Heart right ventricle (tissue), 16 donors: ENCODE measurements around the gene C10orf88. TPM values are rescaled to one million over a fixed set of nuclear protein-coding genes. Genes with fewer than 3 reads are reported as not detected.

Source experiments
- ATAC-seq, 8 donors: fragments of 200-7000 bp; cut with Tn5 transposase; one replicate each; pipeline ENCODE4 v1.9.1; 2020; ENCODE audit warnings: mild to moderate bottlenecking in 8 of 8, moderate library complexity in 8 of 8, moderate number of reproducible peaks in 1 of 8
- DNase-seq, 2 donors: peaks; one replicate each; pipeline ENCODE4 v3.0.0-alpha.2; 2020
- H3K27ac ChIP-seq, 10 donors: fragments of 200-600 bp; sonication (generic) in 2 of 10; one replicate each; pipeline versions ENCODE4 v1.5.0 to v1.8.0; 2020 to 2022; ENCODE audit warnings: mild to moderate bottlenecking in 3 of 10
- H3K27me3 ChIP-seq, 7 donors: fragments of 200-600 bp; one replicate each; pipeline ENCODE4 v1.8.0; 2021 to 2022; ENCODE audit warnings: mild to moderate bottlenecking in 2 of 7
- H3K36me3 ChIP-seq, 9 donors: fragments of 200-600 bp; sonication (generic) in 1 of 9; one replicate each; pipeline versions ENCODE4 v1.5.0 to v1.8.0; 2020 to 2022; ENCODE audit warnings: mild to moderate bottlenecking in 2 of 9
- H3K4me1 ChIP-seq, 9 donors: fragments of 200-600 bp; sonication (generic) in 1 of 9; one replicate each; pipeline versions ENCODE4 v1.5.0 to v1.8.0; 2020 to 2022; ENCODE audit warnings: mild to moderate bottlenecking in 4 of 9
- H3K4me3 ChIP-seq, 10 donors: fragments of 200-600 bp; sonication (generic) in 2 of 10; one replicate each; pipeline versions ENCODE4 v1.5.0 to v1.8.0; 2020 to 2022; ENCODE audit warnings: mild to moderate bottlenecking in 7 of 10, moderate library complexity in 2 of 10
- H3K9me3 ChIP-seq, 11 donors: fragments of 200-600 bp in 10 of 11; sonication (generic) in 2 of 11; one replicate each; pipeline versions ENCODE4 v1.5.0 to v1.8.0; 2013 to 2022; ENCODE audit warnings: mild to moderate bottlenecking in 2 of 11, control low read depth in 1 of 11, moderate library complexity in 1 of 11
- CTCF ChIP-seq, 9 donors: fragments of 200-600 bp; sonication (generic) in 2 of 9; IDR thresholded peaks; one replicate each; pipeline versions ENCODE4 v1.5.0 to v1.8.0; 2021 to 2022; ENCODE audit warnings: antibody characterized with exemption in 9 of 9, mild to moderate bottlenecking in 5 of 9, moderate library complexity in 1 of 9
- WGBS, 2 donors: extraction: QIAGEN DNeasy Blood & Tissue Kit; methylation state at CpG; one replicate each; pipeline ENCODE4 v1.1.7; 2013; ENCODE audit warnings: inconsistent platforms in 1 of 2; 5-methylcytosine and 5-hydroxymethylcytosine counted together
- intact Hi-C, 10 donors: fragments of 100-400 bp; cut with DNase I; formaldehyde crosslinking; loops; one replicate each; pipeline versions ENCODE4 v1.11.1 to v1.14.2; 2022
- polyA plus RNA-seq, 2 donors: library from polyadenylated mRNA; stranded (reverse); fragments of 200-250 nt; gene quantifications; one replicate each; pipeline ENCODE4 v1.2.3, GENCODE V29; 2013
- total RNA-seq, 10 donors: library from RNA; stranded (reverse); fragmentation: NEBNext Ultra II Directional in 3 of 10; extraction: Animal tissue kit (Norgen Biotek cat#: 25700) in 3 of 10; gene quantifications; one replicate each; pipeline versions ENCODE4 v1.2.1 to v1.2.4, GENCODE V29; 2021 to 2023
- donor health status: Arrhythmogenic right ventricular cardiomyopathy.
- donor health status: ischemic (EF 13 %, LVEDD 7.1; RV severe dilation, severe dysfunction).
- donor health status: healthy with polysubstance abuse.
- donor health status: DM: no; HTN: yes; CAD: no.
- donor health status: DM: no; HTN: no; CAD: no.
- donor health status: ischemic (EF 25% LVEDD 6.9; RV normal size, moderate dysfunction).
- donor health status: ischemic (EF 25% LVEDD 5.7; RV mildly dilated, moderate dysfunction).
- donor health status: healthy.
- donor health status: DM: yes; HTN: yes; CAD: no.
- donor health status: Ischemic cardiomyopathy.
- donor health status: ischemic (EF 35%, LVEDD 5.7; RV mildly dilated, moderate dysfunction).
- donor health status: nonischemic (EF 11% LVEDD 7.7; RV severe dilation, severe dysfunction).
- donor health status: DM: yes; HTN: yes; CAD: no.
- donor health status: PGD.
- donor health status: ischemic (EF 29% LVEDD 5.4; RV normal size, mild dysfunction).
- donor health status: nonischemic (EF 23%, LVEDD 6.1; RV moderate dilation, normal function).

Gene C10orf88
- total and polyA plus RNA-seq, 12 donors = 3.0 to 8.4 (median 6.3) TPM

GRCh38 chr10:122884166-122884565, 69.9 kb downstream of the C10orf88 start:
- H3K4me1 ChIP-seq = peaks cover 0 to 13% (median 8%) of the 10 kb centered on the region in 9 donors
- TF ChIP-seq CTCF (IDR thresholded peaks at IDR 0.05) = no peak
- no peak overlapping the region for H3K4me3 ChIP-seq
- intact Hi-C loops = no loop called here
- no peak for ATAC-seq
- H3K27me3 ChIP-seq = peaks cover 0 to 26% (median 5%) of the 10 kb centered on the region in 7 donors
- no peak for DNase-seq
- WGBS, 2 donors = 93 to 100% methylated on average over 1 of the region's 1 CpG
- no peak overlapping the region for H3K27ac ChIP-seq
- no peaks in the 10 kb centered on the region for H3K36me3 ChIP-seq
- no peaks in the 10 kb centered on the region for H3K9me3 ChIP-seq

- Histone ChIP-seq H3K27ac (no peak overlapping the region), H3K4me3 (no peak overlapping the region), H3K4me1 (peaks cover 0 to 22% (median 8%) of the 10 kb centered on the region in 9 donors), H3K9me3 (no peaks in the 10 kb centered on the region), H3K36me3 (no peaks in the 10 kb centered on the region), H3K27me3 (peaks cover 0 to 29% (median 5%) of the 10 kb centered on the region in 7 donors)
- ATAC-seq = no peak
- DNase-seq = no peak
- TF ChIP-seq CTCF (IDR thresholded peaks at IDR 0.05) = no peak
- intact Hi-C loops = no loop called here
Observed at GRCh38 chr10:122882766-122883165, 71.3 kb downstream of the C10orf88 start.

Other genes starting within 250 kb of the C10orf88 start
- gene CUZD1, start 108.4 kb downstream of the C10orf88 start, total RNA-seq = under 1 TPM; 0.13 to 0.51 (median 0.24) TPM
- gene CUZD1, start 108.4 kb downstream of the C10orf88 start, polyA plus RNA-seq = 1 to 10 TPM in 1 of 2 donors, under 1 TPM in 1; 0.23 to 1.1 TPM
- under 1 TPM in 4 of 10 donors, not detected in 6; 0.47 to 0.92 (median 0.70) TPM for gene FAM24B, start 74.6 kb downstream of the C10orf88 start, total RNA-seq
- gene FAM24B, start 74.6 kb downstream of the C10orf88 start, polyA plus RNA-seq = 1 to 10 TPM in 1 of 2 donors, under 1 TPM in 1; 0.55 to 1.7 TPM
- gene FAM24A, start 43.6 kb downstream of the C10orf88 start, total RNA-seq = not detected
- not detected for gene FAM24A, start 43.6 kb downstream of the C10orf88 start, polyA plus RNA-seq
- 1 to 10 TPM; 1.4 to 3.7 (median 2.2) TPM for gene PSTK, start 26.2 kb upstream of the C10orf88 start, total RNA-seq
- gene PSTK, start 26.2 kb upstream of the C10orf88 start, polyA plus RNA-seq = 1 to 10 TPM; 1.7 to 3.8 TPM
- 10 to 100 TPM in 8 of 10 donors, 1 to 10 TPM in 2; 7.8 to 14.4 (median 10.9) TPM for gene IKZF5, start 54.6 kb upstream of the C10orf88 start, total RNA-seq
- gene IKZF5, start 54.6 kb upstream of the C10orf88 start, polyA plus RNA-seq = 10 to 100 TPM in 1 of 2 donors, 1 to 10 TPM in 1; 3.8 to 12.1 TPM
- 100 to 1,000 TPM in 4 of 10 donors, 10 to 100 TPM in 6; 54.6 to 114 (median 96.4) TPM for gene ACADSB, start 54.8 kb upstream of the C10orf88 start, total RNA-seq
- 1 to 10 TPM; 6.8 to 8.7 TPM for gene ACADSB, start 54.8 kb upstream of the C10orf88 start, polyA plus RNA-seq
- not detected for gene HMX3, start 181.7 kb upstream of the C10orf88 start, total RNA-seq
- not detected for gene HMX3, start 181.7 kb upstream of the C10orf88 start, polyA plus RNA-seq
- not detected for gene HMX2, start 193.9 kb upstream of the C10orf88 start, total RNA-seq
- gene HMX2, start 193.9 kb upstream of the C10orf88 start, polyA plus RNA-seq = not detected
- gene BUB3, start 200.2 kb upstream of the C10orf88 start, total RNA-seq = 10 to 100 TPM; 24.4 to 40.9 (median 30.4) TPM
- gene BUB3, start 200.2 kb upstream of the C10orf88 start, polyA plus RNA-seq = 10 to 100 TPM; 11.4 to 42.0 TPM